ENCODE results near the gene PIP5KL1. TPM values are rescaled to one million over a fixed set of nuclear protein-coding genes. Genes with fewer than 3 reads are reported as not detected.

The PIP5KL1 gene
- total RNA-seq, 2 experiments from 2014 or later, result 1.8 to 2.6 TPM

DNA sequence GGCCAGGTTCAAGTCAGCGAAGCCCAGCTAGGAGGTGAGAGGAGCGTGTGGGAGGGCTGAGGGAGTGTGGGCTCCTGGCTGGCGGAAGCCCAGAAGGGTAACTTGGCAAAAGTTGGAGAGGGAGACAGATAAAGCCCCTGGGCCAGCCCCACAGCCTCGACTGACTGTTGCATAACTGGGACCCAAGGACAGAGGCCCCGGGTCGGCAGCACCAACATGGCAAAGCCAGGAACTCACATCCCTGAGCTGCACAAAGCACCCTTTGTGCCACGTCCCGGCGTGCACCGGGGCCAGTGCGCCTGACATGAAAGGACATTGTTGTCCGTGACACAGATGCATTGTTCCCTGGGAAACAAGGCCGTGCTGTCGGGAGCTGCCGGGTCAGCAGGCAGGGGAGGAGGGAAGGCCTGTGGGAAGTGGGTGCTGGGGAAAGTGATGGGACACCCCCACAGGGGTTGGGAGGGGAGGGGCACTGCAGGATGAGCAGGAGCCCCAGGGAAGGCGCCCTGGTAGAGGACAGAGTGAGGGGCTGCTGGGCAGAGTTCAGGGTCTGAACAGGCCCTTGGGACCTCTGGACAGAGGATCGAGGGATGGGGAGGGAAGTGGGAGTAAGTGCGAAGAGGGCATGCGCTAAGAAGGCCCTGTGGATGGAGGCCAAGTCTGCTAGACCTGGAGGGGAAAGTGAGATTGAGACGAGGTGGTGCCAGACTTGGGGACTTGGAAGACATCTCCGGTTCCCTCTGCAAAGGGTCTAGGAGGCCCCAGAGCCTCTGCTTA lies 20.1 kb upstream of the PIP5KL1 start:
- peaks cover 35% of the 10 kb centered on the region for H3K4me1 Mint-ChIP-seq
- H3K9me3 Mint-ChIP-seq (ENCODE audit: low read depth), result no peaks in the 10 kb centered on the region
- H3K27me3 Mint-ChIP-seq, result no peaks in the 10 kb centered on the region
- no peak overlapping the region for H3K4me3 Mint-ChIP-seq
- H3K27ac Mint-ChIP-seq, result no peak overlapping the region
- H3K36me3 Mint-ChIP-seq, result peaks cover 1% of the 10 kb centered on the region
- DNase-seq (no peak), ATAC-seq (no peak)
- CTCF ChIA-PET, result interaction anchor here (1.1 to 13.2 kb wide), 5 partner anchors 8 to 166 kb away, joined by 3 to 347 read pairs (median 5); no protein-coding TSS in a partner anchor

DNA sequence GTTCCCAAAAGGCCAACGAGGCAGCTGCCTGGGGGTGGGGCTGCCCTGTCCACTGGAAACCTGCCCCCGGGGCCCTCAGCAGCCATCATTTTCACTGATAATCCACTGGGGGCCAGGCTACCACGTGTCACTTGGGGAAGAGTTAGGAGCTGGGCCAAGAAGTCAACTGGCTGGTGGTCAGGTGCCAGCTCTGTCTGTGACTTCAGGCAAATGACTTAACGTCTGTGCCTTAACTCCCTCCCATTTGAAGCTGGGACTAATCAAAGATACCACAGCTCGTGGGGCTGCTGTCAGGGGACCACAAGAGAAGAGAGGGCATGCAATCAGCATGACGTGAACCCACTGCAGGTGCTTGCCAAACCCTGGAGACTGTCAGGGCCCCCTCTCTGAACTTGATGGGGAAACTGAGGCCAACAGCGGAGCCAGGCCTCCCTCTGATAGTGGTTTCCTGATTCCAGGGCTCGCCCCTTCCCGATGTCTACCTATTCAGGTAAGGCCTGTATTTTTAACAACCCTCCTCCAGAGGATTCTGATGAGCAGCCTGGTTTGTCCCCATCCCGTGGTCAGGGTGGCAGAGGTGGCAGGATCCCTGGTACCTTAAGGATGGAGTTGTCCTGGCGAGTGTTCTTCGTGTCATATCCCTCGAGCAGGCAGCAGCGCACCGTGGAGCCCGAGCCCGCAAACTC lies 19.4 kb upstream of the PIP5KL1 start:
- H3K4me3 Mint-ChIP-seq, result no peak overlapping the region
- ATAC-seq (no peak), DNase-seq (no peak)
- no peaks in the 10 kb centered on the region for H3K9me3 Mint-ChIP-seq (ENCODE audit: low read depth)
- peaks cover 27% of the 10 kb centered on the region for H3K4me1 Mint-ChIP-seq
- no peaks in the 10 kb centered on the region for H3K36me3 Mint-ChIP-seq
- H3K27ac Mint-ChIP-seq, result no peak overlapping the region
- no peaks in the 10 kb centered on the region for H3K27me3 Mint-ChIP-seq
- CTCF ChIA-PET, result interaction anchor here (0.9 to 13.2 kb wide), 5 partner anchors 8 to 168 kb away, joined by 3 to 347 read pairs (median 4); no protein-coding TSS in a partner anchor

DNA sequence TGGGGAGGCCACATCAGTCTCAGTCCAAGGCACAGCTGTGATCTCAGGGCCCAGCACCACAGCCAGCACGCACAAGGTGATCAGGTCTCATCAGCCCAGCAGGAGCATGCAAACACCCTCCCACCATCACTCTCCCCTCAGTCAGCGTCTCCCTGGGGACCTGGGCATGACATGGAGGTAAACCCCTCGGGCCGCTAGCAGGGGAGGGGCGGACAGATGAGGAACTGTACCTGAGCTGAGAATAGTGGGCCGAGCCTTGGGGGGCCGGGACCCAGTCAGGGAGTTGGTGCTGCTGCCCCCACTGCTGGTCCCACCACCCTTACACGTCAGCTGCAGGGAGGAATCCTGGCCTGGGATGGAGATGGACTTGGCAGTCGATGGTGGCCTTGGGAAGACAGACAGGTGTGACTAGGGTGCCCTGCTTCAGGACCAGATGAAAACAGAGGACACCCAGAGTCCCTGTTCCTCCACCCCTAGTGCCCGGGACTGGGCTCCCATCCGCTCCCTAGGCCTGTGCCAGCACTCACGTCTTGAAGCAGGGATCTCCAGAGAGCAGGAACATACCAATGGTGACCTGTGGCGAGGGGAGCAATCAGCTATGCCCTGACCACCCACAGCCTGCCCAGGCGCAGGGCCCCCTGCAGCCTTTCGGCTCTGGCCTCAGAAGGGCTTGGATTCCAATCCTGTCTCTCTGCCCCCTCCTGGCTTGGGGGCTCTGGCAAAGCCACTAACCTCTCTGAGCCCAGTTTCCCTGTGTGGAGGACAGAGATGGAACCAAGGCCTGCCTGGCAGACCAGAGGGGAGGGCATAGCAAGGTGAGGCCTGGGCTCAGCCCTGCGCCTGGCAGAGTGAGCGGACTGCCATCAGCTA lies 17.5 kb upstream of the PIP5KL1 start:
- ATAC-seq (no peak), DNase-seq (no peak)
- no peaks in the 10 kb centered on the region for H3K9me3 Mint-ChIP-seq (ENCODE audit: low read depth)
- no peaks in the 10 kb centered on the region for H3K27me3 Mint-ChIP-seq
- peaks cover 21% of the 10 kb centered on the region for H3K4me1 Mint-ChIP-seq
- no peak overlapping the region for H3K4me3 Mint-ChIP-seq
- no peak overlapping the region for H3K27ac Mint-ChIP-seq
- CTCF ChIA-PET, result interaction anchor here (1.3 to 13.2 kb wide), 4 partner anchors 8 to 170 kb away, joined by 3 to 347 read pairs (median 4); no protein-coding TSS in a partner anchor
- H3K36me3 Mint-ChIP-seq, result peaks cover 9% of the 10 kb centered on the region

DNA sequence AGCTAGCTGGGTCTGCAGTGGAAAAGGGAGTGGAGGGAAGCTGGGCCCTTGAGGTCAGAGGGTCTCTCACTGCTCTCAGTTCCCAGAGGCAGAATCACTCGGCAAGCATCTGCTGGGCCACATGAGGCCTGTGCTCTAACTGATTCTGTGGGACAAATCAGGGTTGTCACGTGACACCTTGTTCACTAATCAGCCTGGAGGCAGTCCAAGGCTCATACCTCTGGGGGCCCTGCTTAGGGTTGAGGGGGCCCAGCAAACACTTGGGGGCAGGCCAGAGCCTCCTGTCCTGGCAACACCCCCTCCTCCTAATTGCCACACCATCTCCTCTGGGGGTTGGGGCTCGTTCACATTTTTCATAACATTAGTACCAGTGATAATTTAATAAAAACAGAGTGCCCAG lies 16.2 kb upstream of the PIP5KL1 start:
- no peaks in the 10 kb centered on the region for H3K27me3 Mint-ChIP-seq
- ATAC-seq (no peak), DNase-seq (no peak)
- peaks cover 15% of the 10 kb centered on the region for H3K36me3 Mint-ChIP-seq
- H3K4me3 Mint-ChIP-seq, result no peak overlapping the region
- peaks cover 22% of the 10 kb centered on the region for H3K4me1 Mint-ChIP-seq
- no peaks in the 10 kb centered on the region for H3K9me3 Mint-ChIP-seq (ENCODE audit: low read depth)
- H3K27ac Mint-ChIP-seq, result no peak overlapping the region
- CTCF ChIA-PET, result interaction anchor here (1.3 to 13.2 kb wide), 4 partner anchors 9 to 87 kb away, joined by 3 to 347 read pairs (median 4); no protein-coding TSS in a partner anchor

DNA sequence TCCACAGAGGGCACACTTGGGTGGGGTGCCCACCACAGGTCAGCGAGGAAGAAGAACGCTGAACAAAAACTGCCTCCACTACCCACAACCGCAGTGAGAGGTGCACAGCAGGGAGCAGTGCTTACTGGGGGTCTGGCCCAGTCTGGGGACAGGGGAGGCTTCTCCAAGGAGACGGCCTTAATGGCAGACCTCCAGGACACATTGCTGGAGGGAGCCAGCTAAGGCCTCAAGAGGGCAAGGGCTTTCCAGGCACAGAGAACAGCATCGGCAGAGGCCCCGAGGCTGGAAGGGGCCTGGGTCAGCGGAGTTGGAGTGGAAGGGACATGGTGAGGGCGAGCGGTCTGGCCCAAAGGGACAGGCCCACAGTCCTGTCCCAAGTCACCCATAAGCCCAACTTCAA lies 15.4 kb upstream of the PIP5KL1 start:
- Mint-ChIP-seq H3K4me3 (no peak overlapping the region), H3K4me1 (peaks cover 22% of the 10 kb centered on the region), H3K27ac (no peak overlapping the region), H3K27me3 (no peaks in the 10 kb centered on the region), H3K36me3 (peaks cover 15% of the 10 kb centered on the region), H3K9me3 (ENCODE audit: low read depth) (no peaks in the 10 kb centered on the region)
- DNase-seq (no peak), ATAC-seq (no peak)
- CTCF ChIA-PET, result interaction anchor here (1.3 to 13.2 kb wide), 4 partner anchors 10 to 88 kb away, joined by 3 to 347 read pairs (median 4); no protein-coding TSS in a partner anchor

DNA sequence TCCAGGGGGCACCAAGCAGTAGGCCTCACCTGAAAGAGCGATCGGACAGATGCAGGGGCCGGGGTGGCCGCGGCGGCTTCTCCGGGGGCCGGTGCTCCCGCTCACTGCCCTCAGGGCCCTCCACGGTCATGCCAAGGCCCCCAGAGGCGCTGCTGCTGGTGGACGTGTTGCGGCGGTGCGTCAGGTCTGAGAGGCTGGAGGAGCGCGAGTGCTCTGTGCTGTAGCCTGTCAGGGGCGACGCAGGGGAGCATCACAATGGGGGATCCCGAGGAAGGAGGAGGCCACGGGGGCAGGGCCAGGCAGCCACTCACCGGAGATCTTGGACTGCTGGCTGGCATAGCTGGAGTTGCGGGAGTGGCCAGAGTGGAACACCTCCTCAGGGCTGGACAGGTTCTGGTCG lies 14.8 kb upstream of the PIP5KL1 start:
- Mint-ChIP-seq H3K36me3 (peaks cover 15% of the 10 kb centered on the region), H3K27me3 (no peaks in the 10 kb centered on the region), H3K4me3 (no peak overlapping the region), H3K27ac (no peak overlapping the region), H3K4me1 (peaks cover 21% of the 10 kb centered on the region), H3K9me3 (ENCODE audit: low read depth) (no peaks in the 10 kb centered on the region)
- CTCF ChIA-PET, result interaction anchor here (1.3 to 13.2 kb wide), 7 partner anchors 9 to 172 kb away, joined by 3 to 347 read pairs (median 23); partner anchors contain the start of gene EEIG1
- DNase-seq (no peak), ATAC-seq (no peak)

DNA sequence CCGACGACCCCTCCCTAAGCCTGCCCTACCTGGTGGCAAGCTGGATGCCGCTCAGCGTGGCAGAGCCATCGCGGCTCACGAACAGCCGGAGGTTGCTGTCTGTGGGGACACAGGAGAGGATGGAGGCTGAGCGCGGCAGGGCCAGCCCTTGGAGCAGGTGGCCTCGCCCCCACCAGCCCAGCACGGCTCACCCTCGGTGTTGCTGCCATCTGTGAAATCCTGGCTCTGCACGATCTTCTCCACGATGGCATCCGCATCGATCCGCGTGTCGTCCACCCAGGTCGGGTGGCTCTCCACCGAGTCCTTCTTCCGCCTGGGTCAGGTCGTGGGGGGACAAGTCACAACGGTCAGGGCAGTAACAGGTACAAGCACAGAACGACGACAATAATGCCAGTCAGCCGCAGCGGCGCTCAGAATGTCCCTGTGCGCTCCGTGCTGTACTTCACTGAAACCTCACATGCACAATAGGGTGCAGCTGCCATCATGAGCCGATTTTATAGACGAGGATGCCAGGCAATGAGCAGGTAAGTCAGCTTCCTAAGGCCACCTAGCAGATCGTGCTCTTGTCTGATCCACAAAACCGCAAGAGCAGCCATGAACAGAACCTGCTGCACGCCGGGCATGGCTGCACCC lies 14.1 kb upstream of the PIP5KL1 start:
- no peak for ATAC-seq
- H3K4me3 Mint-ChIP-seq, result no peak overlapping the region
- CTCF ChIA-PET, result interaction anchor here (0.8 to 13.2 kb wide), 19 partner anchors 10 to 173 kb away, joined by 3 to 347 read pairs (median 9); partner anchors contain the start of genes EEIG1 and PIP5KL1
- H3K27ac Mint-ChIP-seq, result no peak overlapping the region
- no peaks in the 10 kb centered on the region for H3K9me3 Mint-ChIP-seq (ENCODE audit: low read depth)
- H3K36me3 Mint-ChIP-seq, result peaks cover 15% of the 10 kb centered on the region
- DNase-seq, result no peak
- H3K27me3 Mint-ChIP-seq, result no peaks in the 10 kb centered on the region
- peaks cover 16% of the 10 kb centered on the region for H3K4me1 Mint-ChIP-seq

DNA sequence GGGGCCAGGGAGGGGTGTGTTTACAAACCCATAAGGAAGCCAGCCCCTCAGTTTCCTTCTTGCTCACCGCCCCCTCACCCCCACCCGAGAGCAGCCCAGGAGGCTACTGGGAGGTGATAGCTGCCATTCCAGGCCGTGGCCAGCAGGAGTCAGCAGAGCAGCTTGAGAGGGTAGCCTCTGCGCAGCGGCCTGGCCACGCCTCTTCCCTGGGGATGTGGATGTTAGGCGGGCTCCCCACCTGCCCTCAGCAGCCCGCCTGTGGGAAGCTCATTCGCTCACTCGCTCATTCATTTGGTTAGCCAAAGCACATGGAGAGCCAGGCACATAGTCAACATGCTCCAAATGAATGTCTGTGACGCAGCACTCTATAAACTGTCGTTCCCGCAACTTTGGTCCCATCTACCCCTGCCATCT lies 13.2 kb upstream of the PIP5KL1 start:
- no peaks in the 10 kb centered on the region for H3K9me3 Mint-ChIP-seq (ENCODE audit: low read depth)
- H3K27me3 Mint-ChIP-seq, result no peaks in the 10 kb centered on the region
- CTCF ChIA-PET, result interaction anchor here (0.7 to 13.2 kb wide), 38 partner anchors 9 to 181 kb away, joined by 3 to 347 read pairs (median 4); partner anchors contain the start of genes EEIG1, NAIF1, PIP5KL1 and SLC25A25
- DNase-seq (peak; percentile 86), ATAC-seq (peak; percentile 77)
- H3K4me3 Mint-ChIP-seq, result no peak overlapping the region
- no peak overlapping the region for H3K27ac Mint-ChIP-seq
- peaks cover 15% of the 10 kb centered on the region for H3K36me3 Mint-ChIP-seq
- H3K4me1 Mint-ChIP-seq, result peaks cover 15% of the 10 kb centered on the region

DNA sequence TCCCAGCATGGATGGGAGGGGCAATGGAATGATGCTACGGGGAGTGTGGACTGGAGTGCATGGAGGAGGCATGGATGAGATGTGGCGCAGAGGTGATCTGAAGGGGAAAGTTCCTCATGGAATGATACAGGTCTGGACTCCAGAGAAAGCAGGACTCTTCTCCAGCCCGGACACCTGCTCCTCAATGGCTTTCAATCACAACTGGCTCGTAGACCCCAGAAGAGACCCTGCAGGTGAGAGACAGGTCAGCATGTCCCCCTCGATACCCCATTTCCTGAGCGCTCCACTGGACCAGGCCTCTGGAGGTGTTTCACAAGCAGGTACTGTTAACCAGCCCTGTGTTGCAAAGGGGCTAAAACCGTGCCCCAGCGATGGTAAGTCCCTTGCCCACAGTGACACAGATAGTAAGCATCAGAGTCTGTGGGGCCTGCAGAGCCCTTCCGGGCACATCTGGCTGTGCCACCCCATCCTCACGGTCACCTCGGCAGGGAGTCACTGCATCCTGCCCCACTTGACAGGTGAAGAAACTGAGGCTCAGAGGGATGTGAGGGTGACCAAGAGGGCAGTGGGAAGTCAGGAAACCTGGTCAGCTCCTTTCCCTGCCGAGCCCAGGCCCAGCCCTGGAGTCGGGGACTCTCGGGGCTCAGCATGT lies 12.6 kb upstream of the PIP5KL1 start:
- Mint-ChIP-seq H3K9me3 (ENCODE audit: low read depth) (no peaks in the 10 kb centered on the region), H3K36me3 (peaks cover 15% of the 10 kb centered on the region), H3K4me3 (no peak overlapping the region), H3K4me1 (peaks cover 16% of the 10 kb centered on the region), H3K27me3 (no peaks in the 10 kb centered on the region), H3K27ac (no peak overlapping the region)
- CTCF ChIA-PET, result interaction anchor here (0.7 to 13.2 kb wide), 52 partner anchors 8 to 186 kb away, joined by 3 to 347 read pairs (median 4); partner anchors contain the start of genes EEIG1, NAIF1, PIP5KL1 and SLC25A25
- ATAC-seq (no peak), DNase-seq (no peak)

DNA sequence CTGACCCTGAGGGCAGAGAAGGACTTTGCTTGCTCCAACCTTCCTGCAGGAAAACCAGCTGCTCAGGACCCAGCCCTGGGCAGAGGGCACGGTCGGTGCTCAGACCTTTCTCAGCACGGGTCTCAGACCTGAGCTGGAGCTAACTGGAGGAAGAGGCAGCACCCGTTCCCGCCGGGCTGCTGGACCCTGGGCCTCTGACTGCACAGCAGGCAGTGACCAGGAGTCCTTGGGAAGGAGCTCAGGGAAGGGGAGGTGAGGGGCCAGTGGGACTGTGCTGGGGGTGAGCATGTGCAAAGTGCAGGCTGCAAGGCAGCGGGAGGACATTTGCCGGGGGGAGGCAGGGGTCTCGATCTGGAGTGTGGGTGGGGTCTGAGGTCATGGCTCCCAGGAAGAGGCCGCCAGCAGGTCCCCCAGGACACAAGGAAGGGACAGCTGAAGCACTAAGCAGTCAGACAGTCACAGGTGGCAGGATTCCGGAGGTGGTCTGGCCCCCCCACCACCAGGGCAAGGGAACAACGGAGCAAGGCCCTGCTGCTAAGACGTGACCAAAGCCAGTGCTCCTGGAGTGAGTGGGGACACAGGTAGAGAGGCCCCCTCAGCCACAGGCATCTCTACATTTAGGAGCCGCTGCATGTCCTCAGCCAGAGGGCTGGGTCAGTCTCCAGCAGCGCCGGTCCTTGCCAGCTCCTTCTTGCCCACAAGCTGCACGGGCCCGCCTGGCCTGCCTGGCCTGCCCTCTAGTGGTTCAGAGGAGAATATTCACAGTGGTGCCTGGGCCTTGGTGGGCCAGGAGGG lies 11.8 kb upstream of the PIP5KL1 start:
- peaks cover 2% of the 10 kb centered on the region for H3K27me3 Mint-ChIP-seq
- H3K27ac Mint-ChIP-seq, result peak overlapping the region; percentile 32
- H3K36me3 Mint-ChIP-seq, result peaks cover 17% of the 10 kb centered on the region
- ATAC-seq (peak; percentile 54), DNase-seq (peak; percentile 66)
- peaks cover 20% of the 10 kb centered on the region for H3K4me1 Mint-ChIP-seq
- CTCF ChIA-PET, result interaction anchor here (0.6 to 13.2 kb wide), 47 partner anchors 8 to 207 kb away, joined by 3 to 347 read pairs (median 4); partner anchors contain the start of genes EEIG1, ENG, NAIF1 and PIP5KL1
- H3K9me3 Mint-ChIP-seq (ENCODE audit: low read depth), result no peaks in the 10 kb centered on the region
- no peak overlapping the region for H3K4me3 Mint-ChIP-seq

DNA sequence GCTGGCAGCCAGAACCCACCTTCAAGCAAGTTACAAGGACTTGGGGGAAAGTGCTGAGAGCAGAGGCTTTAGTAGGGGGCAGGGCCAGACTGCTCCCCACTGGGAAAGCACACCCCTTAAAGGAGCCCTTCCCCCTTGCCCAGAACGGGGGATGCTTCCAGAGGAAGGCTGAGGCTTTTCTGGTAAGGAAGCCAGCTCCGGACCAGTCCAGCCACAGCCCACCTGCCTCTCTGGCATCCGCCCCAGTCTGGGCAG lies 11.3 kb upstream of the PIP5KL1 start:
- CTCF ChIA-PET, result interaction anchor here (0.9 to 13.2 kb wide), 23 partner anchors 8 to 207 kb away, joined by 3 to 347 read pairs (median 4); partner anchors contain the start of genes EEIG1, PIP5KL1 and TOR2A
- Mint-ChIP-seq H3K36me3 (peaks cover 17% of the 10 kb centered on the region), H3K27me3 (peaks cover 2% of the 10 kb centered on the region), H3K27ac (no peak overlapping the region), H3K4me1 (peaks cover 23% of the 10 kb centered on the region), H3K4me3 (no peak overlapping the region), H3K9me3 (ENCODE audit: low read depth) (no peaks in the 10 kb centered on the region)
- ATAC-seq (no peak), DNase-seq (no peak)

Measured in activated CD8-positive, alpha-beta memory T cell treated with anti-CD3 and anti-CD28 coated beads, Interleukin-2, amount 10 ng/mL, durations not matched to agents 7 days and 5 days (primary cell).